Endothelial cell of umbilical vein (primary cell): Measurements from ENCODE around the gene HDAC4. TPM values are rescaled to one million over a fixed set of nuclear protein-coding genes. Genes with fewer than 3 reads are reported as not detected.

ENCODE experiments used
- BruUV-seq: library from RNA; stranded (reverse); fragments of 400-500 nt; replicated peaks from 2 replicates; lab custom pipeline; 2021; lab: Mats Ljungman, UMichigan
- CTCF ChIA-PET: fragments of 300-600, 350-600 bp; sonication (Branson Sonifier 250); formaldehyde crosslinking; loops from one replicate; lab custom pipeline; 2021; ENCODE audit warnings: antibody characterized with exemption, inconsistent platforms; lab: Charles Lee
- POLR2A ChIA-PET: fragments of 300-600, 350-600 bp; sonication (Branson Sonifier 250); formaldehyde crosslinking; loops from one replicate; lab custom pipeline; 2021; ENCODE audit warnings: antibody characterized with exemption, inconsistent platforms; lab: Charles Lee
- DNase-seq: peaks from one replicate; pipeline ENCODE4 v3.0.0-alpha.2; 2011; ENCODE audit warnings: low read depth, low spot score
- FAIRE-seq: peaks from 2 replicates; lab custom pipeline; 2011; peaks lifted over from hg19 to GRCh38; lab: Jason Lieb, UNC
- H2AFZ ChIP-seq: 2 replicates; pipeline ENCODE4 v1.6.0; 2012; ENCODE audit warnings: low read depth, low read length, control low read depth, inconsistent platforms
- H3K27ac ChIP-seq: 2 replicates; pipeline ENCODE4 v1.5.1; 2011; ENCODE audit warnings: low read depth, mild to moderate bottlenecking, control low read depth, low read length, moderate library complexity; ENCODE audit not compliant: insufficient read depth
- H3K27me3 ChIP-seq, 2 experiments: 2 replicates each; pipeline versions ENCODE4 v1.6.0 to v1.6.1; 2011; ENCODE audit warnings: low read length in 2 of 2, mixed read lengths in 1 of 2; ENCODE audit not compliant: control insufficient read depth in 2 of 2, insufficient read depth in 2 of 2
- H3K36me3 ChIP-seq, 2 experiments: 2 replicates in 1 of 2; 3 replicates in 1 of 2; pipeline ENCODE4 v1.5.1; 2011; ENCODE audit warnings: low read length in 2 of 2, mild to moderate bottlenecking in 1 of 2, moderate library complexity in 1 of 2; ENCODE audit not compliant: control insufficient read depth in 2 of 2, insufficient read depth in 2 of 2; ENCODE audit errors: extremely low read depth in 1 of 2
- H3K4me1 ChIP-seq: 3 replicates; pipeline ENCODE4 v1.5.1; 2011; ENCODE audit warnings: mild to moderate bottlenecking, low read length; ENCODE audit not compliant: control insufficient read depth, insufficient read depth; ENCODE audit errors: extremely low read depth
- H3K4me2 ChIP-seq: 2 replicates; pipeline ENCODE4 v1.6.1; 2011; ENCODE audit warnings: low read length, control low read depth, mixed read lengths; ENCODE audit not compliant: insufficient read depth
- H3K4me3 ChIP-seq, 3 experiments: fragments of 200-600 bp in 1 of 3; sonication (generic), shearing (Covaris generic) in 1 of 3; replicated peaks in 1 of 3; 2 replicates each; pipeline ENCODE4 v1.5.1; 2011 to 2016; ENCODE audit warnings: control low read depth in 3 of 3, low read length in 3 of 3, mild to moderate bottlenecking in 2 of 3, inconsistent platforms in 1 of 3, low read depth in 1 of 3, moderate library complexity in 1 of 3; ENCODE audit not compliant: insufficient read depth in 1 of 3
- H3K79me2 ChIP-seq: 2 replicates; pipeline ENCODE4 v1.6.0; 2012; ENCODE audit warnings: low read length, inconsistent platforms; ENCODE audit not compliant: control insufficient read depth, insufficient read depth
- H3K9ac ChIP-seq: replicated peaks from 2 replicates; pipeline ENCODE3; 2011; ENCODE audit warnings: low read length, control low read depth; ENCODE audit not compliant: insufficient read depth; ENCODE audit errors: extremely low read depth
- H3K9me1 ChIP-seq: replicated peaks from 3 replicates; pipeline ENCODE4 v1.6.0; 2011; ENCODE audit warnings: mild to moderate bottlenecking, low read length; ENCODE audit not compliant: control insufficient read depth, insufficient read depth; ENCODE audit errors: extremely low read depth
- H3K9me3 ChIP-seq: replicated peaks from 2 replicates; pipeline ENCODE4 v1.5.1; 2012; ENCODE audit warnings: low read length, inconsistent platforms; ENCODE audit not compliant: control insufficient read depth, insufficient read depth
- H4K20me1 ChIP-seq: replicated peaks from 2 replicates; pipeline ENCODE3; 2011; ENCODE audit warnings: mild to moderate bottlenecking, low read length; ENCODE audit not compliant: control insufficient read depth, insufficient read depth; ENCODE audit errors: extremely low read depth
- EZH2 ChIP-seq: IDR thresholded peaks from 2 replicates; pipeline ENCODE4 v1.6.1; 2012; ENCODE audit warnings: borderline replicate concordance, low read depth, mild to moderate bottlenecking, moderate library complexity, low read length, inconsistent platforms; ENCODE audit not compliant: severe bottlenecking
- FOS ChIP-seq: IDR thresholded peaks from 2 replicates; pipeline ENCODE4 v1.6.1; 2011; ENCODE audit warnings: mild to moderate bottlenecking, low read length, moderate library complexity, borderline replicate concordance; ENCODE audit not compliant: insufficient read depth
- GATA2 ChIP-seq: IDR thresholded peaks from 2 replicates; pipeline ENCODE4 v1.7.0; 2011; ENCODE audit warnings: low read depth, mild to moderate bottlenecking, moderate library complexity, mixed read lengths, low read length; ENCODE audit not compliant: insufficient read length, insufficient read depth
- JUN ChIP-seq: IDR thresholded peaks from 2 replicates; pipeline ENCODE4 v1.6.1; 2011; ENCODE audit warnings: borderline replicate concordance, low read depth; ENCODE audit not compliant: insufficient read length, insufficient read depth
- MYC ChIP-seq: IDR thresholded peaks from one replicate; pipeline ENCODE4 v1.6.1; 2011; ENCODE audit warnings: mild to moderate bottlenecking, low read depth, low read length
- POLR2A ChIP-seq: IDR thresholded peaks from 2 replicates; pipeline ENCODE4 v1.6.1; 2012; ENCODE audit warnings: low read depth, mild to moderate bottlenecking, control low read depth, low read length
- POLR2AphosphoS5 ChIP-seq: IDR thresholded peaks from 2 replicates; pipeline ENCODE4 v1.6.1; 2012; ENCODE audit warnings: low read depth, mild to moderate bottlenecking, control low read depth, low read length, moderate library complexity; ENCODE audit not compliant: insufficient read depth
- dilution Hi-C: fragments of 300-500 bp; cut with MboI; formaldehyde crosslinking; loops from one replicate; pipeline ENCODE4 v1.15.0; 2019; ENCODE audit warnings: low sequenced_read_pairs; ENCODE audit not compliant: extremely low pct_ligation_motif_present
- intact Hi-C: fragments of 100-400 bp; cut with micrococcal nuclease; formaldehyde crosslinking; loops from one replicate; pipeline ENCODE4 v1.10.0; 2022
- polyA plus RNA-seq, 4 experiments: library from polyadenylated mRNA; depleted of rRNA in 3 of 4; stranded (reverse) in 3 of 4; unstranded in 1 of 4; fragments of >200 nt; gene quantifications; 2 replicates each; pipeline versions ENCODE4 v1.2.1 to v1.2.3, GENCODE V29; 2011 to 2012; ENCODE audit warnings: missing spikeins in 1 of 4
- total RNA-seq: library from RNA; stranded (reverse); gene quantifications from 2 replicates; pipeline ENCODE4 v1.2.3, GENCODE V29; 2021
- TF ChIP-seq, protein P1 (sequence below), 2 donors: IDR thresholded peaks; 1 replicate in 1 of 2; 2 replicates in 1 of 2; pipeline ENCODE4 v1.5.1; 2011; ENCODE audit warnings: low read length in 2 of 2, mild to moderate bottlenecking in 2 of 2, moderate library complexity in 2 of 2, control low read depth in 1 of 2, inconsistent platforms in 1 of 2, low read depth in 1 of 2; ENCODE audit not compliant: insufficient read depth in 1 of 2; ENCODE audit errors: extremely low read depth in 1 of 2
- TF ChIP-seq, protein P2 (sequence below): IDR thresholded peaks from 2 replicates; pipeline ENCODE4 v1.6.1; 2011; ENCODE audit not compliant: insufficient read depth, insufficient read length

Gene HDAC4
- total and polyA plus RNA-seq, 2 donors (not counting 3 experiments of a cell fraction or from before 2014, with no cell fraction given): 13.4 to 33.0 TPM

DNA sequence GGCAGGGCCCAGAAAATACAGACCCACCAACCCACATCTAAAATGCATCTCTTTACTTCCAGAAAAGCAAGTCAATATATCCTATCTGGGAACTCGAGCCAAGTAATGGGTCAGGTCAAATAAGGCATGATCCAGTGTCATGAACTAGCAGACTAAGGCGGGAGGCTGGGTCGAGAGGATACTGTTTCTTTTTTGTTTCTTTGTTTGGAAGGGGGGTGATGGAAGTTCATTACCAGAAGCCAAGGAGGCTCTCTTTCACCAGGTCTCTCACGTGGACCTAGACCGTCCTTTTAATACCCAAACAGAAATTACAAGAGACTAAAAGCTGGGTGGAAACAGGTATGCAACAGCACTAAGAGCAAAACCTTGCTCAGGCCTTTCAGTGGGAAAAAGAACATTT, 108.3 kb downstream of the HDAC4 start:
- ChIA-PET POLR2A (no interaction called here), CTCF (no interaction called here)
- H3K9me3 ChIP-seq: no peaks in the 10 kb centered on the region
- FAIRE-seq (no peak), DNase-seq (no peak)
- no peaks in the 10 kb centered on the region for H4K20me1 ChIP-seq
- H2AFZ ChIP-seq: no peak overlapping the region
- TF ChIP-seq MYC (no peak), POLR2AphosphoS5 (no peak)
- H3K4me1 ChIP-seq: no peaks in the 10 kb centered on the region
- no peak overlapping the region for H3K9ac ChIP-seq
- H3K9me1 ChIP-seq: no peaks in the 10 kb centered on the region
- no peak overlapping the region for H3K4me2 ChIP-seq
- H3K79me2 ChIP-seq: no peaks in the 10 kb centered on the region
- dilution Hi-C loops: no loop called here
- BruUV-seq: no TSS peak
- no peak overlapping the region for H3K4me3 ChIP-seq
- H3K36me3 ChIP-seq: no peaks in the 10 kb centered on the region
- H3K27me3 ChIP-seq: no peaks in the 10 kb centered on the region
- H3K27ac ChIP-seq: no peak overlapping the region
- intact Hi-C loops: no loop called here

DNA sequence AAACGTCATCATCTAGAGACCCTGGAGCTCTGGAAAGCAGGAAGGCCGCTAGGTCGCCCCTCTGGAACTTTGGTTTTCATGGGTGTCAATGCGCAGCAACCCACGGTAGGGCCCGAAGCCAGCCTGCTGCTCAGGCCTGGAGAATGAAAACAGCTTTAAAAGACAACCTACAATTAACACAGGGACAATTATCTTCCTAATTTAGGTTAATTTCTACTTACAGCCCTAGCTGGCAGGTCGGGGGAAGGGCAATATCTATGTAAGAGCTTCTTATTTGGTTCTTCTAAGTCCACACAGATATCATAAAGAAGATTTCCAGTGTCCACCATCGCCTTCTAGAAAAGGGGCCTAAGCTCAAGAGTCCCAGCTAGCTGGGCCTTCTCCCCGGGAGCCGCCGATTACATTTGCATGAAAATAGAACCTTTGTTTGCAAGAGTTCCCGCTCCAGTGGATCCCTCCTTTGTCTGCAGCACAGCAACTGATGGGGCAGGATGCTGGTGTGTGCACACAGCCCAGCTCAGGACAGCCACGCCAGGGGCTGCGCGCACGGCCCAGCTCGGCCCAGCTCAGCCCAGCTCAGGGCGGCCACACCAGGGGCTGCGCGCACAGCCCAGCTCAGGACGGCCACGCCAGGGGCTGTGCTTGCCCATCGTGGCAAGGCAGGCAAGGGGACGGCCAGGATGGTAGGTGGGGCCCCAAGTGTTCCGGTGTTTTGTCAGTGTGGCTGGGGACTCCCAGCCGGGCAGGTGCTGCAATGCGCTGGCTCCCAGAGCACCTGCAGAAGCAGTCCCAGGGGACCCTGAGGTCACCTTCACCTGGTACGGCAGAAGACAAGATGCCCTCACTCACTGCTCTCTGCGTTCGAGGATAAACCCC, 109.1 kb downstream of the HDAC4 start:
- TF ChIP-seq POLR2A: no peak
- no peak for TF ChIP-seq EZH2
- no peak for TF ChIP-seq JUN
- TF ChIP-seq FOS: no peak
- TF ChIP-seq, protein P1, sequence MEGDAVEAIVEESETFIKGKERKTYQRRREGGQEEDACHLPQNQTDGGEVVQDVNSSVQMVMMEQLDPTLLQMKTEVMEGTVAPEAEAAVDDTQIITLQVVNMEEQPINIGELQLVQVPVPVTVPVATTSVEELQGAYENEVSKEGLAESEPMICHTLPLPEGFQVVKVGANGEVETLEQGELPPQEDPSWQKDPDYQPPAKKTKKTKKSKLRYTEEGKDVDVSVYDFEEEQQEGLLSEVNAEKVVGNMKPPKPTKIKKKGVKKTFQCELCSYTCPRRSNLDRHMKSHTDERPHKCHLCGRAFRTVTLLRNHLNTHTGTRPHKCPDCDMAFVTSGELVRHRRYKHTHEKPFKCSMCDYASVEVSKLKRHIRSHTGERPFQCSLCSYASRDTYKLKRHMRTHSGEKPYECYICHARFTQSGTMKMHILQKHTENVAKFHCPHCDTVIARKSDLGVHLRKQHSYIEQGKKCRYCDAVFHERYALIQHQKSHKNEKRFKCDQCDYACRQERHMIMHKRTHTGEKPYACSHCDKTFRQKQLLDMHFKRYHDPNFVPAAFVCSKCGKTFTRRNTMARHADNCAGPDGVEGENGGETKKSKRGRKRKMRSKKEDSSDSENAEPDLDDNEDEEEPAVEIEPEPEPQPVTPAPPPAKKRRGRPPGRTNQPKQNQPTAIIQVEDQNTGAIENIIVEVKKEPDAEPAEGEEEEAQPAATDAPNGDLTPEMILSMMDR (IDR thresholded peaks at IDR 0.05; ENCODE audit: extremely low read depth in 1 of 2, insufficient read depth in 1 of 2, low read depth in 1 of 2, low read length in 2 of 2): no peak
- TF ChIP-seq MYC: no peak
- TF ChIP-seq POLR2AphosphoS5: no peak
- TF ChIP-seq, protein P2, sequence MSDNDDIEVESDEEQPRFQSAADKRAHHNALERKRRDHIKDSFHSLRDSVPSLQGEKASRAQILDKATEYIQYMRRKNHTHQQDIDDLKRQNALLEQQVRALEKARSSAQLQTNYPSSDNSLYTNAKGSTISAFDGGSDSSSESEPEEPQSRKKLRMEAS: no peak
- no peak for TF ChIP-seq GATA2
- no peaks in the 10 kb centered on the region for H4K20me1 ChIP-seq
- FAIRE-seq: no peak
- H3K9me1 ChIP-seq: no peaks in the 10 kb centered on the region
- H2AFZ ChIP-seq: no peak overlapping the region
- H3K79me2 ChIP-seq: no peaks in the 10 kb centered on the region
- no peak overlapping the region for H3K4me3 ChIP-seq
- POLR2A ChIA-PET: no interaction called here
- no peak overlapping the region for H3K9ac ChIP-seq
- no peaks in the 10 kb centered on the region for H3K36me3 ChIP-seq
- no peak overlapping the region for H3K27ac ChIP-seq
- no TSS peak for BruUV-seq
- intact Hi-C loops: no loop called here
- CTCF ChIA-PET: no interaction called here
- dilution Hi-C loops: no loop called here
- DNase-seq: no peak
- no peaks in the 10 kb centered on the region for H3K27me3 ChIP-seq
- H3K9me3 ChIP-seq: no peaks in the 10 kb centered on the region
- H3K4me1 ChIP-seq: no peaks in the 10 kb centered on the region
- no peak overlapping the region for H3K4me2 ChIP-seq
